Gastrocnemius medialis (tissue), 4 donors: Measurements from ENCODE around the gene ZNF76.

Experiments
- CTCF ChIP-seq, 5 experiments: fragments of 450-650 bp in 3 of 5; fragments of 200-600 bp in 2 of 5; sonication (generic) in 2 of 5; IDR thresholded peaks in 4 of 5; conservative IDR thresholded peaks in 1 of 5; 1 replicate in 4 of 5; 2 replicates in 1 of 5; pipeline ENCODE4 v1.5.1; 2016 to 2019; ENCODE audit warnings: antibody characterized with exemption in 5 of 5, mild to moderate bottlenecking in 3 of 5, moderate library complexity in 3 of 5
- POLR2A ChIP-seq, 2 donors: fragments of 450-650 bp; IDR thresholded peaks; one replicate each; pipeline ENCODE4 v1.6.1; 2017; ENCODE audit warnings: antibody characterized with exemption in 2 of 2, mild to moderate bottlenecking in 2 of 2, moderate library complexity in 2 of 2

- TF ChIP-seq CTCF (IDR thresholded peaks at IDR 0.05 in 4 of 5, conservative IDR thresholded peaks at IDR 0.05 in 1 of 5) (no peak), POLR2A (IDR thresholded peaks at IDR 0.05) (no peak)
Observed at GRCh38 chr6:35299674-35300073, 40.1 kb downstream of the ZNF76 start.
